B cell (primary cell): ENCODE results near the gene DRAXIN. TPM values are rescaled to one million over a fixed set of nuclear protein-coding genes. Genes with fewer than 3 reads are reported as not detected.

Experiments
- ATAC-seq: fragments of 200-7000 bp; cut with Tn5 transposase; one replicate; pipeline ENCODE4 v1.10.0; 2021; ENCODE audit warnings: low read depth, mild to moderate bottlenecking, moderate number of reproducible peaks, moderate library complexity
- CTCF ChIA-PET: fragments of 350-600 bp; sonication (Branson Sonifier 250); formaldehyde crosslinking; loops from one replicate; lab custom pipeline; 2021; ENCODE audit warnings: antibody characterized with exemption, inconsistent platforms; lab: Charles Lee
- POLR2A ChIA-PET: fragments of 350-600 bp; sonication (Branson Sonifier 250); formaldehyde crosslinking; loops from one replicate; lab custom pipeline; 2021; ENCODE audit warnings: antibody characterized with exemption; lab: Charles Lee
- DNase-seq: peaks from one replicate; pipeline ENCODE4 v3.0.0; 2013
- H2AFZ ChIP-seq: 2 replicates; pipeline ENCODE4 v1.6.1; 2012; ENCODE audit warnings: mild to moderate bottlenecking, low read depth, low read length; ENCODE audit not compliant: insufficient read depth, poor library complexity, severe bottlenecking
- H3K27ac ChIP-seq, 2 donors: 1 replicate in 1 of 2; 2 replicates in 1 of 2; pipeline ENCODE4 v1.5.1; 2012 to 2013; ENCODE audit warnings: low read length in 2 of 2, mild to moderate bottlenecking in 2 of 2, moderate library complexity in 1 of 2
- H3K27me3 ChIP-seq, 4 experiments: fragments of 200-600 bp in 1 of 4; sonication (generic) in 1 of 4; replicated peaks in 1 of 4; 1 replicate in 2 of 4; 2 replicates in 2 of 4; pipeline versions ENCODE4 v1.6.1 to v1.7.0; 2013 to 2016; ENCODE audit warnings: low read length in 3 of 4, mild to moderate bottlenecking in 2 of 4, mixed read lengths in 1 of 4, moderate library complexity in 1 of 4; ENCODE audit not compliant: insufficient read depth in 4 of 4, control insufficient read depth in 3 of 4; ENCODE audit errors: control extremely low read depth in 1 of 4
- H3K36me3 ChIP-seq, 2 experiments: replicated peaks in 1 of 2; 1 replicate in 1 of 2; 2 replicates in 1 of 2; pipeline versions ENCODE4 v1.6.1 to v1.7.1; 2013; ENCODE audit warnings: low read length in 1 of 2; ENCODE audit not compliant: insufficient read depth in 2 of 2, control insufficient read depth in 1 of 2; ENCODE audit errors: control extremely low read depth in 1 of 2, extremely low read depth in 1 of 2
- H3K4me1 ChIP-seq, 2 donors: fragments of 200-600 bp in 1 of 2; sonication (generic) in 1 of 2; 1 replicate in 1 of 2; 2 replicates in 1 of 2; pipeline versions ENCODE4 v1.5.1 to v1.6.1; 2013 to 2017; ENCODE audit warnings: low read length in 2 of 2; ENCODE audit not compliant: control insufficient read depth in 2 of 2, insufficient read depth in 2 of 2
- H3K4me2 ChIP-seq: replicated peaks from 2 replicates; pipeline ENCODE3; 2012; ENCODE audit warnings: mild to moderate bottlenecking, low read depth, low read length; ENCODE audit not compliant: poor library complexity, severe bottlenecking
- H3K4me3 ChIP-seq, 5 experiments: fragments of 200-600 bp in 1 of 5; sonication (generic) in 1 of 5; 1 replicate in 3 of 5; 2 replicates in 2 of 5; pipeline versions ENCODE4 v1.5.1 to v1.7.0; 2011 to 2016; ENCODE audit warnings: low read length in 4 of 5, mild to moderate bottlenecking in 4 of 5, low read depth in 2 of 5, control low read depth in 1 of 5, moderate library complexity in 1 of 5; ENCODE audit not compliant: insufficient read depth in 1 of 5; ENCODE audit errors: control extremely low read depth in 1 of 5, extremely low read depth in 1 of 5
- H3K79me2 ChIP-seq: fragments of 200-600 bp; sonication (generic); one replicate; pipeline ENCODE4 v1.6.0; 2016; ENCODE audit warnings: low read length; ENCODE audit not compliant: control insufficient read depth, insufficient read depth
- H3K9ac ChIP-seq: fragments of 200-600 bp; sonication (generic); 2 replicates; pipeline ENCODE4 v1.6.1; 2017; ENCODE audit warnings: mild to moderate bottlenecking, low read length, moderate library complexity
- H3K9me3 ChIP-seq, 3 donors: one replicate each; pipeline versions ENCODE4 v1.6.1 to v1.7.1; 2013; ENCODE audit warnings: low read length in 2 of 3; ENCODE audit not compliant: control insufficient read depth in 2 of 3, insufficient read depth in 1 of 3; ENCODE audit errors: control extremely low read depth in 1 of 3
- H4K20me1 ChIP-seq: 2 replicates; pipeline ENCODE4 v1.6.0; 2012; ENCODE audit warnings: mild to moderate bottlenecking, low read length; ENCODE audit not compliant: insufficient read depth, control insufficient read depth, poor library complexity, severe bottlenecking
- H3K27ac Mint-ChIP-seq: one replicate; pipeline ENCODE4 v1.8.0; 2021; ENCODE audit warnings: mixed read lengths
- H3K27me3 Mint-ChIP-seq: one replicate; pipeline ENCODE4 v1.8.0; 2021; ENCODE audit warnings: mixed read lengths
- H3K4me1 Mint-ChIP-seq: one replicate; pipeline ENCODE4 v1.8.0; 2021; ENCODE audit warnings: mixed read lengths
- H3K4me3 Mint-ChIP-seq: one replicate; pipeline ENCODE4 v1.8.0; 2021; ENCODE audit warnings: mixed read lengths
- H3K9me3 Mint-ChIP-seq: one replicate; pipeline ENCODE4 v1.8.0; 2022; ENCODE audit warnings: mixed read lengths; ENCODE audit not compliant: insufficient read depth
- CTCF ChIP-seq: fragments of 200-600 bp; IDR thresholded peaks from one replicate; pipeline ENCODE4 v1.8.0; 2022; ENCODE audit warnings: antibody characterized with exemption, mild to moderate bottlenecking
- EZH2 ChIP-seq: IDR thresholded peaks from 2 replicates; pipeline ENCODE4 v1.6.1; 2012; ENCODE audit warnings: borderline replicate concordance, low read depth, mild to moderate bottlenecking, moderate library complexity, low read length; ENCODE audit not compliant: insufficient read depth, poor library complexity, severe bottlenecking
- WGBS: methylation state at CpG from one replicate; pipeline ENCODE4 v1.1.5; 2013; ENCODE audit warnings: missing lambda C conversion rate; ENCODE audit not compliant: insufficient coverage; 5-methylcytosine and 5-hydroxymethylcytosine counted together
- intact Hi-C: fragments of 100-400 bp; cut with micrococcal nuclease; formaldehyde crosslinking; loops from one replicate; pipeline ENCODE4 v1.10.0; 2022
- polyA plus RNA-seq: library from polyadenylated mRNA; depleted of rRNA; stranded (reverse); fragments of >200 nt; gene quantifications from 2 replicates; pipeline ENCODE4 v1.2.3, GENCODE V29; 2012
- total RNA-seq, 2 donors: library from RNA; stranded (reverse); fragments of 120-200 nt in 1 of 2; gene quantifications; 1 replicate in 1 of 2; 2 replicates in 1 of 2; pipeline versions ENCODE4 v1.2.3 to v1.2.4, GENCODE V29; 2013 to 2022

DRAXIN gene
- total and polyA plus RNA-seq, 2 donors (not counting 1 experiment from before 2014, with no cell fraction given): 0.21 to 0.30 TPM

- Histone ChIP-seq H3K4me3 (no peak overlapping the region), H3K27me3 (peaks cover 0 to 43% (median 21%) of the 10 kb centered on the region in 4 experiments), H2AFZ (no peak overlapping the region), H3K79me2 (no peaks in the 10 kb centered on the region), H3K27ac (no peak overlapping the region), H3K4me1 (peaks cover 24 to 26% of the 10 kb centered on the region in 2 donors), H3K9me3 (no peaks in the 10 kb centered on the region), H3K4me2 (no peak overlapping the region), H4K20me1 (no peaks in the 10 kb centered on the region), H3K36me3 (no peaks in the 10 kb centered on the region), H3K9ac (no peak overlapping the region)
- no peak for ATAC-seq
- TF ChIP-seq EZH2 (no peak), CTCF (no peak)
- 8% methylated on average over 6 of the region's 6 CpGs for WGBS
- POLR2A ChIA-PET: interaction anchor here (0.6 to 1.4 kb wide), 2 partner anchors 27 to 429 kb away, joined by 3 to 6 read pairs; no protein-coding TSS in a partner anchor
- intact Hi-C loops: no loop called here
- CTCF ChIA-PET: interaction anchor here (0.8 to 1.7 kb wide), 2 partner anchors 18 to 28 kb away, joined by 3 to 4 read pairs; no protein-coding TSS in a partner anchor
- Mint-ChIP-seq H3K27me3 (peaks cover 49% of the 10 kb centered on the region), H3K9me3 (no peaks in the 10 kb centered on the region), H3K27ac (no peak overlapping the region), H3K4me3 (peak overlapping the region; percentile 47), H3K4me1 (peaks cover 24% of the 10 kb centered on the region)
- DNase-seq: no peak
Observed at GRCh38 chr1:11693024-11693590, 1.6 kb downstream of the DRAXIN start.

DNA sequence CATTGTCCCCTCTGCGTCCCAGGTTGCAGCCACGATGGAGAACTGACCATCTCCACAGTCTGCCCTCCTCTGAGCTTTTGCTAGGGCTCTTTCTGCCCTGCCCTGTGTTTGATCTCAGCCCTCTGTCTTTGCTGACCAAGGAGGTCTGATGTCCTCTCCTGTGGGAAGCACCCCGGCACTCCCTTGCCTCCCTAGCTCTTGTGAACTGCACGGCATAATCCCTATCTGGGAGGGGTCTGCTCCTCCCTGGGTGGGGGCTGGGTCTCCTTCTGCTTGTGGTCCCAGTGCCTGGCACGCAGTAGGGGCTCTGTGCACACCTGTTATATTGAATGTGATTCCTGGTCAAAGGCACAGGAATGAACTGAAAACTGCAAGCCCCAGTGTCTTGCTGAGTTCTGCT lies 2.4 kb downstream of the DRAXIN start:
- ATAC-seq (no peak), DNase-seq (no peak)
- Mint-ChIP-seq H3K27ac (no peak overlapping the region), H3K27me3 (peaks cover 46% of the 10 kb centered on the region), H3K4me3 (peak overlapping the region; percentile 56), H3K4me1 (peaks cover 24% of the 10 kb centered on the region), H3K9me3 (no peaks in the 10 kb centered on the region)
- Histone ChIP-seq H3K79me2 (no peaks in the 10 kb centered on the region), H3K27me3 (peaks cover 0 to 42% (median 21%) of the 10 kb centered on the region in 4 experiments), H3K4me2 (no peak overlapping the region), H4K20me1 (no peaks in the 10 kb centered on the region), H3K9ac (no peak overlapping the region), H3K4me3 (no peak overlapping the region), H2AFZ (no peak overlapping the region), H3K27ac (no peak overlapping the region), H3K4me1 (peaks cover 24 to 26% of the 10 kb centered on the region in 2 donors), H3K9me3 (no peaks in the 10 kb centered on the region), H3K36me3 (no peaks in the 10 kb centered on the region)
- intact Hi-C loops: no loop called here
- CTCF ChIA-PET: interaction anchor here (1.7 kb wide), 1 partner anchor 17 kb away, joined by 4 read pairs; no protein-coding TSS in a partner anchor
- POLR2A ChIA-PET: interaction anchor here (0.6 to 1.4 kb wide), 2 partner anchors 26 to 430 kb away, joined by 3 to 6 read pairs; no protein-coding TSS in a partner anchor
- TF ChIP-seq CTCF (no peak), EZH2 (no peak)
- 76% methylated on average over 4 of the region's 5 CpGs for WGBS
